BLaER1 treated with 17β-estradiol and CSF1 and Interleukin-3, amounts not matched to agents 10 nM and 100 nM (cell line): ENCODE results near the gene SAMD4A.

Experiments
- H3K27ac ChIP-seq, 11 experiments: shearing (Covaris generic); formaldehyde crosslinking; 2 replicates each; pipeline ENCODE4 v1.8.1; 2022
- H3K27me3 ChIP-seq, 11 experiments: shearing (Covaris generic); formaldehyde crosslinking; 2 replicates each; pipeline ENCODE4 v1.8.1; 2022
- H3K36me3 ChIP-seq, 11 experiments: shearing (Covaris generic); formaldehyde crosslinking; 2 replicates each; pipeline ENCODE4 v1.8.1; 2022
- H3K4me1 ChIP-seq, 10 experiments: shearing (Covaris generic); formaldehyde crosslinking; 2 replicates each; pipeline ENCODE4 v1.8.1; 2022
- H3K4me2 ChIP-seq, 11 experiments: shearing (Covaris generic); formaldehyde crosslinking; 2 replicates each; pipeline ENCODE4 v1.8.1; 2022
- H3K4me3 ChIP-seq, 10 experiments: shearing (Covaris generic); formaldehyde crosslinking; 2 replicates each; pipeline ENCODE4 v1.8.1; 2022
- H3K9ac ChIP-seq, 11 experiments: shearing (Covaris generic); formaldehyde crosslinking; 2 replicates each; pipeline ENCODE4 v1.8.1; 2022
- H3K9me3 ChIP-seq, 11 experiments: shearing (Covaris generic); formaldehyde crosslinking; replicated peaks in 1 of 11; 2 replicates each; pipeline ENCODE4 v1.8.1; 2022
- H4K20me1 ChIP-seq, 11 experiments: shearing (Covaris generic); formaldehyde crosslinking; 2 replicates each; pipeline ENCODE4 v1.8.1; 2022
- Cebpa-rat ChIP-seq, 11 experiments: shearing (Covaris generic); IDR thresholded peaks; 2 replicates each; pipeline ENCODE4 v1.8.1; 2022

SAMD4A gene

DNA sequence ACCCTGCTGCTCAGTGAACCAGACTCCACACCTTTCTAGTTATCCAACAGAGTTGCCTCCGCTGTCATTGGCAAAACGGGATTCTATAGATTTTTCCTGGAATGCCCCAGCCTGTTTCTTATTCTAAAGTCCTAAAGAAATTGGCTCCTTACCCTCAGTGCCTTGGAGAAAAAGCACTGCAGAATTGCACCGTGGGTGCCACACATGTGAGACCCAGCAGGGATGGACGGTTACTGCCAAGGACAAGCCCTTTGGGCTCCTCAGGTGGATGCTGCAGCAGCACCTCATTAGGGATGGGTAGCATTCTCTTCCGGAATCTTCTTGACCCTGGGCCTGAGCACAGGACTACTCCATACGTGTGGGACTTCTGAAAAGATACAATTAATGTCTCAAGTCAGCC is 214.2 kb downstream of the SAMD4A start:
- Histone ChIP-seq H4K20me1 (peaks cover 0 to 20% (median 0%) of the 10 kb centered on the region in 11 experiments; a peak in 5 of 22 replicates), H3K4me3 (no peak overlapping the region), H3K9ac (no peak overlapping the region), H3K36me3 (peaks cover 0 to 54% (median 25%) of the 10 kb centered on the region in 11 experiments; a peak in 14 of 22 replicates), H3K27me3 (no peaks in the 10 kb centered on the region), H3K9me3 (no peaks in the 10 kb centered on the region), H3K27ac (peak overlapping the region in 2 of 11 experiments; percentile 43 to 76; a peak in 3 of 22 replicates), H3K4me1 (peaks cover 82 to 98% (median 86%) of the 10 kb centered on the region in 10 experiments), H3K4me2 (peak overlapping the region; percentile 73 to 93 (median 85); a peak in 16 of 22 replicates)
- no peak for TF ChIP-seq Cebpa-rat (IDR thresholded peaks at IDR 0.05)

- H3K4me2 ChIP-seq: peak overlapping the region; percentile 73 to 93 (median 85)
- H3K4me3 ChIP-seq: peak overlapping the region in 7 of 10 experiments; percentile 9 to 40 (median 29); a peak in 6 of 20 replicates
- H3K9me3 ChIP-seq: no peaks in the 10 kb centered on the region
- peaks cover 82 to 98% (median 86%) of the 10 kb centered on the region in 10 experiments for H3K4me1 ChIP-seq
- no peak for TF ChIP-seq Cebpa-rat (IDR thresholded peaks at IDR 0.05)
- H3K27me3 ChIP-seq: no peaks in the 10 kb centered on the region
- peaks cover 0 to 54% (median 25%) of the 10 kb centered on the region in 11 experiments; a peak in 14 of 22 replicates for H3K36me3 ChIP-seq
- H3K27ac ChIP-seq: peak overlapping the region; percentile 43 to 79 (median 71); a peak in 21 of 22 replicates
- H3K9ac ChIP-seq: peak overlapping the region; percentile 20 to 62 (median 58); a peak in 17 of 22 replicates
- H4K20me1 ChIP-seq: peaks cover 0 to 9% (median 0%) of the 10 kb centered on the region in 11 experiments; a peak in 2 of 22 replicates
Measured at GRCh38 chr14:54781961-54782750, 215.2 kb downstream of the SAMD4A start.

GRCh38 chr14:54782751-54783659 is 216.1 kb downstream of the SAMD4A start:
- Histone ChIP-seq H3K4me1 (peaks cover 77 to 98% (median 83%) of the 10 kb centered on the region in 10 experiments), H3K9ac (peak overlapping the region; percentile 34 to 62 (median 60); a peak in 20 of 22 replicates), H3K4me2 (peak overlapping the region; percentile 73 to 93 (median 85)), H4K20me1 (peaks cover 0 to 6% (median 0%) of the 10 kb centered on the region in 11 experiments; a peak in 2 of 22 replicates), H3K36me3 (peaks cover 0 to 55% (median 23%) of the 10 kb centered on the region in 11 experiments; a peak in 14 of 22 replicates), H3K9me3 (no peaks in the 10 kb centered on the region), H3K27ac (peak overlapping the region; percentile 60 to 79 (median 71)), H3K4me3 (peak overlapping the region in 7 of 10 experiments; percentile 9 to 40 (median 29); a peak in 9 of 20 replicates), H3K27me3 (no peaks in the 10 kb centered on the region)
- peak in 10 of 11 experiments; percentile 45 to 89 (median 59); a peak in 16 of 22 replicates for TF ChIP-seq Cebpa-rat (IDR thresholded peaks at IDR 0.05)

DNA sequence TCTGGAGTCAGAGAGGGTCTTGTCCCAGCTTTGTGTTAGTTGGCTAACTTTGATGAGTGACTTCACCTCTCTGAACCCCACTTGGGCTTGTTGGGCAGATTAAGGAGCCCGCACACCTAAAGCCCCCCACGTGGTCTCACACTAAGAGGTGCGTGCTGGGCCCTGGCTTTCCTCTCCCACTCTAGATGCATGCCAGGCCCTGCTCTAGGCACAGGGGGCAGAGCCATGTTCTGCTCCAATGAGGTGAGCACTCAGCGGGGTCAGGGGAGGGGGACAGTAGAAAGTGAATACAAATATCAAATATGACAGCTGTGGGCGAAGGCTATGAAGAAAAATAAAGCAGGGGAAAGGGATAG is 216.7 kb downstream of the SAMD4A start:
- Histone ChIP-seq H4K20me1 (peaks cover 0 to 6% (median 0%) of the 10 kb centered on the region in 11 experiments; a peak in 2 of 22 replicates), H3K27me3 (no peaks in the 10 kb centered on the region), H3K9me3 (no peaks in the 10 kb centered on the region), H3K27ac (peak overlapping the region; percentile 60 to 79 (median 71); a peak in 21 of 22 replicates), H3K4me3 (peak overlapping the region in 3 of 10 experiments; percentile 6 to 32 (median 9); a peak in 3 of 20 replicates), H3K9ac (peak overlapping the region; percentile 11 to 62 (median 58); a peak in 16 of 22 replicates), H3K36me3 (peaks cover 0 to 55% (median 27%) of the 10 kb centered on the region in 11 experiments; a peak in 16 of 22 replicates), H3K4me2 (peak overlapping the region; percentile 73 to 93 (median 85)), H3K4me1 (peaks cover 70 to 97% (median 77%) of the 10 kb centered on the region in 10 experiments)
- TF ChIP-seq Cebpa-rat (IDR thresholded peaks at IDR 0.05): no peak

DNA sequence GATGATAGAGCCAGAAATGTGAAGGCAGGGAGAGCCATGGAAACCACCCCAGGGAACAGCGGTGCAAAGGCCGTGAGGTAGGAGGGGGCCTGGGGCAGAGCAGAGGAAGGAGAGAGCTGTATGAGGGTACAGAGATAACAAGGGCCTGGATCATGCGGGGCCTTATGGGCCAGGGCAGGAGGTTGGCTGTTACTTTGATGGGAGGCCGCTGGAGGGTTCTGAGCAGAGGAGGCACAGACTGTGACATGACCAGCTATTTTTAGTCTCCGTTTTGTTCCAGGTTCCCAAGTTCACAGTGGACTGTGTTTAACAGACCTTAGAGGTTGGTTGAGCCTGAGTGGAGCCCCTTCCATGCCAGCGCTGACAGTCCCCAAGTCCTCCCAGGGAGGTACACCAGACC is 217.1 kb downstream of the SAMD4A start:
- Histone ChIP-seq H3K9ac (peak overlapping the region in 7 of 11 experiments; percentile 11 to 60 (median 54); a peak in 6 of 22 replicates), H3K4me1 (peaks cover 66 to 93% (median 73%) of the 10 kb centered on the region in 10 experiments), H3K9me3 (no peaks in the 10 kb centered on the region), H3K4me2 (peak overlapping the region; percentile 73 to 93 (median 85)), H3K4me3 (no peak overlapping the region; a peak in 2 of 20 replicates), H3K27ac (peak overlapping the region; percentile 60 to 79 (median 71); a peak in 19 of 22 replicates), H4K20me1 (peaks cover 0 to 6% (median 0%) of the 10 kb centered on the region in 11 experiments; a peak in 2 of 22 replicates), H3K36me3 (peaks cover 0 to 55% (median 31%) of the 10 kb centered on the region in 11 experiments; a peak in 15 of 22 replicates), H3K27me3 (no peaks in the 10 kb centered on the region)
- TF ChIP-seq Cebpa-rat (IDR thresholded peaks at IDR 0.05): no peak

DNA sequence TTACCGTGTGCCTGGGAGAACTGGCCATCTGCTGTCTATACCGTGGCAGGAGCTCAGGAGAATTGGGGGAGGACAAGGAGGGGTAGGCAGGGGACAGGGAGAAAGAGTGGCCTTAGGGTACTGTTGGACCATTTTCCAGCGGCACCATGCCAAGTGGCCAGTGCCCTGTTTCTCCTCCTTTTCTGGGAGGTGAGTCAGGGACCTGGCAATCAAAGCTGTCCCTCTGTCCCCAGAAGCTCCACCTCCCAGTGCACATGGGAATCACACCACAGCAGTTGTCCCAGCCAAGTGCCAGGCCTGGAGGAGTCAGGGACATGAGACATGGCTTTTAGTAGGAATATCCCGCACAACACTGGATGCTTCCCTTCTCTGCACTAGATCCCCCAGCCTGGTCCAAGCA is 217.7 kb downstream of the SAMD4A start:
- Histone ChIP-seq H3K9me3 (no peaks in the 10 kb centered on the region), H4K20me1 (peaks cover 0 to 6% (median 0%) of the 10 kb centered on the region in 11 experiments; a peak in 2 of 22 replicates), H3K4me1 (peaks cover 65 to 87% (median 70%) of the 10 kb centered on the region in 10 experiments), H3K27ac (peak overlapping the region in 10 of 11 experiments; percentile 60 to 79 (median 72); a peak in 8 of 22 replicates), H3K4me2 (peak overlapping the region; percentile 73 to 93 (median 85)), H3K4me3 (no peak overlapping the region), H3K27me3 (no peaks in the 10 kb centered on the region), H3K36me3 (peaks cover 2 to 55% (median 32%) of the 10 kb centered on the region in 11 experiments; a peak in 20 of 22 replicates), H3K9ac (peak overlapping the region in 3 of 11 experiments; percentile 23 to 58 (median 54); a peak in 2 of 22 replicates)
- no peak for TF ChIP-seq Cebpa-rat (IDR thresholded peaks at IDR 0.05)

- Histone ChIP-seq H3K4me2 (peak overlapping the region; percentile 73 to 93 (median 85)), H3K4me3 (no peak overlapping the region), H3K9ac (0 out of 22 replicates have a peak overlapping the region, but pooled peaks of 2 of the 11 experiments have one; percentile 13 to 15), H3K4me1 (peaks cover 65 to 81% (median 70%) of the 10 kb centered on the region in 10 experiments), H4K20me1 (peaks cover 0 to 6% (median 0%) of the 10 kb centered on the region in 11 experiments; a peak in 2 of 22 replicates), H3K27ac (peak overlapping the region in 3 of 11 experiments; percentile 0 to 79 (median 76); a peak in 2 of 22 replicates), H3K36me3 (peaks cover 4 to 55% (median 33%) of the 10 kb centered on the region in 11 experiments; a peak in 19 of 22 replicates), H3K9me3 (no peaks in the 10 kb centered on the region), H3K27me3 (no peaks in the 10 kb centered on the region)
- TF ChIP-seq Cebpa-rat (IDR thresholded peaks at IDR 0.05): no peak
Measured at GRCh38 chr14:54785136-54785777, 218.3 kb downstream of the SAMD4A start.
